ENCODE measurements around the gene PEX11G. TPM values are rescaled to one million over a fixed set of nuclear protein-coding genes. Genes with fewer than 3 reads are reported as not detected.

The PEX11G gene
- total and polyA plus RNA-seq, 2 experiments from 2014 or later: 6.2 to 10.6 TPM

- Histone ChIP-seq H2AFZ (no peak overlapping the region), H3K36me3 (replicated peaks; ENCODE audit: insufficient read depth, low read depth) (no peaks in the 10 kb centered on the region), H3K4me2 (no peak overlapping the region), H3K9me3 (ENCODE audit: low read depth) (no peaks in the 10 kb centered on the region), H3K9me2 (replicated peaks; ENCODE audit: insufficient read depth) (no peaks in the 10 kb centered on the region), H3K4me1 (ENCODE audit: insufficient read depth) (peaks cover 7% of the 10 kb centered on the region), H4K20me1 (ENCODE audit: insufficient read depth, poor library complexity, severe bottlenecking) (no peaks in the 10 kb centered on the region), H3K27me3 (no peaks in the 10 kb centered on the region), H3K27ac (no peak overlapping the region), H3K4me3 (no peak overlapping the region), H3K79me2 (peaks cover 12% of the 10 kb centered on the region)
- no peak for DNase-seq (ENCODE audit: low spot score)
- TF ChIP-seq CTCF (IDR thresholded peaks at IDR 0.05; ENCODE audit: poor library complexity) (no peak), EZH2 (IDR thresholded peaks at IDR 0.05; ENCODE audit: borderline replicate concordance) (no peak), EZH2phosphoT487 (IDR thresholded peaks at IDR 0.05; ENCODE audit: low read depth, severe bottlenecking, unreplicated experiment) (no peak)
- 95% methylated on average over 7 of the region's 7 CpGs for WGBS (ENCODE audit: low lambda C conversion rate, missing lambda C conversion rate)
Observed at GRCh38 chr19:7528192-7528519, 39.3 kb upstream of the PEX11G start.

DNA sequence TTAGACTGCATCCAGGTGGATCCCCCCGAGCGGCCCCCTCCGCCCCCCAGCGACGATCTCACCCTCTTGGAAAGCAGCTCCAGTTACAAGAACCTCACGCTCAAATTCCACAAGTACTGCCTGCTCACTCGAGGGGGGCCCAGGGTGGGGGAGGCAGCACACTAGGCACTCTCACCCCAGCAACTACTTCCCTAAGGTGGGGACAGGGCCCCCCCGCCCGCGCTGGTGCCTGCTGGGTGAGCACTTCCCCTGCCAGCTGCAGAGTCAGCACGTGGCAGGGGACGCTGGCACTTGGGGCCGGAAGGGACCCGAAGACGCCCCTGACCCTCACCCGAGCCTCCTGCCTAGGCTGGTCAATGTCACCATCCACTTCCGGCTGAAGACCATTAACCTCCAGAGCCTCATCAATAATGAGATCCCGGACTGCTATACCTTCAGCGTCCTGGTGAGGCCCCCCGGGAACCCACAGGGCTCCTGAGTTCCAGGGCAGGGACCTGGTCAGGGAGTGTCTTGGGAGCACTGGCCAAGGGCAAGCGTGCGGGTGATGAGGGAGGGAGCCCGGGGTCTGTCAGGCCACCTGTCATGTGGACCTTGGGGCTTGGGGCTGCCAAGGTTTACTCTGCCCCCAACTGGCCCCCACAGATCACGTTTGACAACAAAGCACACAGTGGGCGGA lies 38.8 kb upstream of the PEX11G start:
- no peak overlapping the region for H2AFZ ChIP-seq
- no peaks in the 10 kb centered on the region for H3K9me3 ChIP-seq (ENCODE audit: low read depth)
- no peaks in the 10 kb centered on the region for H3K36me3 ChIP-seq (replicated peaks; ENCODE audit: insufficient read depth, low read depth)
- H3K27me3 ChIP-seq: no peaks in the 10 kb centered on the region
- H3K27ac ChIP-seq: no peak overlapping the region
- DNase-seq (ENCODE audit: low spot score): no peak
- H3K4me3 ChIP-seq: no peak overlapping the region
- no peaks in the 10 kb centered on the region for H3K9me2 ChIP-seq (replicated peaks; ENCODE audit: insufficient read depth)
- H3K79me2 ChIP-seq: peaks cover 12% of the 10 kb centered on the region
- no peaks in the 10 kb centered on the region for H4K20me1 ChIP-seq (ENCODE audit: insufficient read depth, poor library complexity, severe bottlenecking)
- peaks cover 7% of the 10 kb centered on the region for H3K4me1 ChIP-seq (ENCODE audit: insufficient read depth)
- no peak overlapping the region for H3K4me2 ChIP-seq
- WGBS (ENCODE audit: low lambda C conversion rate, missing lambda C conversion rate): 89% methylated on average over 19 of the region's 25 CpGs
- no peak for TF ChIP-seq EZH2phosphoT487 (IDR thresholded peaks at IDR 0.05; ENCODE audit: low read depth, severe bottlenecking, unreplicated experiment)
- TF ChIP-seq EZH2 (IDR thresholded peaks at IDR 0.05; ENCODE audit: borderline replicate concordance): no peak
- TF ChIP-seq CTCF (IDR thresholded peaks at IDR 0.05; ENCODE audit: poor library complexity): no peak

DNA sequence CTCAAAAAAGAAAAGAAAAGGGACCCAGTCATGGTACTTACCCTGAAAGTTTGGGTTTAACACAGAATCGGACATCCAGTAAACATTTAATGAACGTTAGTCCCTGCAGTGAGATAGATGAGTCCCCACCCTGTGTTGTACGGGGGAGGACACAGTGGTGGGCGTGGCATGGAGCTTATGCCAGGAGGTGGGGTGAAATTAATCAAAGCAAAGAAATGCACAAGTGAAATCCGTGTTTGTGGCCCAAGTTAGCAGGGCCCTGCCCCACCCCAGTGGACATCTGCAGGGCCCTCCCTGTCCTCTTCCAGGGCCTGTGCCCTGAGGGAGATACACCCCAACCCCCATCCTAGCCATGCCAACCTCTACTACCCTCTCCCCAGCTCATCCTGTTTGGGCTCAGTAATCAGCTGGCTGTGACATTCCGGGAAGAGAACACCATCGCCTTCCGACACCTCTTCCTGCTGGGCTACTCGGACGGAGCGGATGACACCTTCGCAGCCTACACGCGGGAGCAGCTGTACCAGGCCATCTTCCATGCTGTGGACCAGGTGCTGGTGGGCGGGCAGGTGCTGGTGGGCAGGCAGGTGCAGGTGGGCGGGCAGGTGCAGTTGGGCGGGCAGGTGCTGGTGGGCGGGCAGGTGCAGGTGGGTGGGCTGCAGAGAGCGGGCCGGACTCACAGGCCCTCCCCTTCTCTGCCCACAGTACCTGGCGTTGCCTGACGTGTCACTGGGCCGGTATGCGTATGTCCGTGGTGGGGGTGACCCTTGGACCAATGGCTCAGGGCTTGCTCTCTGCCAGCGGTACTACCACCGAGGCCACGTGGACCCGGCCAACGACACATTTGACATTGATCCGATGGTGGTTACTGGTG lies 37.5 kb upstream of the PEX11G start:
- no peak for DNase-seq (ENCODE audit: low spot score)
- Histone ChIP-seq H3K9me2 (replicated peaks; ENCODE audit: insufficient read depth) (no peaks in the 10 kb centered on the region), H3K36me3 (replicated peaks; ENCODE audit: insufficient read depth, low read depth) (no peaks in the 10 kb centered on the region), H3K9me3 (ENCODE audit: low read depth) (no peaks in the 10 kb centered on the region), H3K79me2 (peaks cover 12% of the 10 kb centered on the region), H3K27me3 (no peaks in the 10 kb centered on the region), H3K4me2 (no peak overlapping the region), H3K4me1 (ENCODE audit: insufficient read depth) (peaks cover 16% of the 10 kb centered on the region), H3K4me3 (no peak overlapping the region), H3K27ac (no peak overlapping the region), H2AFZ (no peak overlapping the region), H4K20me1 (ENCODE audit: insufficient read depth, poor library complexity, severe bottlenecking) (no peaks in the 10 kb centered on the region)
- 96% methylated on average over 27 of the region's 31 CpGs for WGBS (ENCODE audit: low lambda C conversion rate, missing lambda C conversion rate)
- TF ChIP-seq CTCF (IDR thresholded peaks at IDR 0.05; ENCODE audit: poor library complexity) (no peak), EZH2 (IDR thresholded peaks at IDR 0.05; ENCODE audit: borderline replicate concordance) (no peak), EZH2phosphoT487 (IDR thresholded peaks at IDR 0.05; ENCODE audit: low read depth, severe bottlenecking, unreplicated experiment) (no peak)
